Measurements from ENCODE around the gene ZBTB37.
"Not testable (repeated sequence)": the region's sequence is repeated elsewhere in the genome, so short reads cannot be mapped to it uniquely, and the experiment has no call there.

The ZBTB37 gene

GRCh38 chr1:173866413-173867115 is 1.6 kb upstream of the ZBTB37 start:
- no peak for FAIRE-seq

- FAIRE-seq: no peak
Observed at GRCh38 chr1:173867141-173867752, 933 bp upstream of the ZBTB37 start.

- FAIRE-seq: peak; percentile 99
Observed at GRCh38 chr1:173867753-173868265, 371 bp upstream of the ZBTB37 start, which contains the start of gene GAS5. TSS of gene GAS5 (minus strand) at chr1:173867989.

GRCh38 chr1:173869021-173869359 is 810 bp downstream of the ZBTB37 start:
- FAIRE-seq: no peak

GRCh38 chr1:173870252-173871075 is 2.3 kb downstream of the ZBTB37 start:
- no peak for FAIRE-seq

GRCh38 chr1:173871091-173871490 is 2.9 kb downstream of the ZBTB37 start:
- no peak for FAIRE-seq

- FAIRE-seq: no peak
Observed at GRCh38 chr1:173871500-173871899, 3.3 kb downstream of the ZBTB37 start.

- no peak for FAIRE-seq
Observed at GRCh38 chr1:173876732-173877131, 8.6 kb downstream of the ZBTB37 start.

GRCh38 chr1:173878251-173878650 is 10.1 kb downstream of the ZBTB37 start:
- FAIRE-seq: no peak

GRCh38 chr1:173881117-173881516 is 12.9 kb downstream of the ZBTB37 start:
- FAIRE-seq: not testable (repeated sequence)

- no peak for FAIRE-seq
Observed at GRCh38 chr1:173884701-173885100, 16.5 kb downstream of the ZBTB37 start.

GRCh38 chr1:173886746-173887611 is 18.8 kb downstream of the ZBTB37 start:
- no peak for FAIRE-seq

GRCh38 chr1:173887627-173888026 is 19.4 kb downstream of the ZBTB37 start:
- no peak for FAIRE-seq

GRCh38 chr1:173888749-173889148 is 20.6 kb downstream of the ZBTB37 start:
- FAIRE-seq: no peak

GRCh38 chr1:173889885-173890284 is 21.7 kb downstream of the ZBTB37 start:
- FAIRE-seq: no peak

GRCh38 chr1:173893611-173894010 is 25.4 kb downstream of the ZBTB37 start:
- FAIRE-seq: no peak

- no peak for FAIRE-seq
Observed at GRCh38 chr1:173894189-173894588, 26.0 kb downstream of the ZBTB37 start.

- no peak for FAIRE-seq
Observed at GRCh38 chr1:173900427-173900826, 32.2 kb downstream of the ZBTB37 start.

- no peak for FAIRE-seq
Observed at GRCh38 chr1:173900992-173901391, 32.8 kb downstream of the ZBTB37 start.

- FAIRE-seq: no peak
Observed at GRCh38 chr1:173903827-173904531, 35.8 kb downstream of the ZBTB37 start.

- FAIRE-seq: no peak
Observed at GRCh38 chr1:173913111-173913510, 44.9 kb downstream of the ZBTB37 start.

- FAIRE-seq: peak; percentile 38
Observed at GRCh38 chr1:173914366-173914871, 46.2 kb downstream of the ZBTB37 start.

Measured in TTC549 (cell line).